Stimulated activated CD4-positive, alpha-beta T cell treated with anti-CD3 and anti-CD28 coated beads, Interleukin-15, amount 100 ng/mL, for 24 hours (primary cell): ENCODE results near the gene RTCB.
A peak's percentile ranks its signal among the peaks of the same experiment; 100 is the strongest.

Experiments used
- DNase-seq: peaks from one replicate; pipeline ENCODE4 v3.0.0-alpha.2; 2020

The RTCB gene

GRCh38 chr22:32411829-32412592 is at the start of gene RTCB:
RTCB (minus strand) TSS chr22:32412247; CDS start chr22:32412156, 91 bp downstream.
- DNase-seq = peak; percentile 93

GRCh38 chr22:32457031-32457430 is 45.0 kb upstream of the RTCB start:
- DNase-seq = no peak

GRCh38 chr22:32448980-32449379 is 36.9 kb upstream of the RTCB start:
- no peak for DNase-seq

- DNase-seq = no peak
These were observed 34.3 kb upstream of the RTCB start for GRCh38 chr22:32446321-32446720.

GRCh38 chr22:32444068-32444467 is 32.0 kb upstream of the RTCB start:
- peak; percentile 9 for DNase-seq

- DNase-seq = no peak
These were observed 18.3 kb upstream of the RTCB start for GRCh38 chr22:32430352-32430751.

- no peak for DNase-seq
These were observed 14.8 kb upstream of the RTCB start for GRCh38 chr22:32426881-32427280.

- DNase-seq = no peak
These were observed 11.6 kb upstream of the RTCB start for GRCh38 chr22:32423664-32424063.

GRCh38 chr22:32422062-32422461 is 10.0 kb upstream of the RTCB start:
- no peak for DNase-seq

GRCh38 chr22:32421484-32421883 is 9.4 kb upstream of the RTCB start:
- no peak for DNase-seq

GRCh38 chr22:32417906-32418305 is 5.9 kb upstream of the RTCB start:
- no peak for DNase-seq

GRCh38 chr22:32416556-32417085 is 4.6 kb upstream of the RTCB start:
- no peak for DNase-seq

- no peak for DNase-seq
These were observed 2.1 kb upstream of the RTCB start for GRCh38 chr22:32414191-32414590.

- DNase-seq = no peak
These were observed 1.7 kb upstream of the RTCB start for GRCh38 chr22:32413719-32414118.

- DNase-seq = peak; percentile 29
These were observed 645 bp downstream of the RTCB start for GRCh38 chr22:32411402-32411801.

GRCh38 chr22:32410459-32410858 is 1.6 kb downstream of the RTCB start:
- no peak for DNase-seq

- DNase-seq = no peak
These were observed 2.1 kb downstream of the RTCB start for GRCh38 chr22:32409977-32410376.

GRCh38 chr22:32407936-32408335 is 4.1 kb downstream of the RTCB start:
- no peak for DNase-seq

- no peak for DNase-seq
These were observed 4.7 kb downstream of the RTCB start for GRCh38 chr22:32407312-32407711.

GRCh38 chr22:32404021-32404420 is 8.0 kb downstream of the RTCB start:
- DNase-seq = no peak

GRCh38 chr22:32401486-32401885 is 10.6 kb downstream of the RTCB start:
- no peak for DNase-seq

- DNase-seq = no peak
These were observed 15.3 kb downstream of the RTCB start for GRCh38 chr22:32396746-32397145.

- DNase-seq = no peak
These were observed 15.8 kb downstream of the RTCB start for GRCh38 chr22:32396255-32396654.

- no peak for DNase-seq
These were observed 16.9 kb downstream of the RTCB start for GRCh38 chr22:32395107-32395506.

GRCh38 chr22:32389685-32390084 is 22.4 kb downstream of the RTCB start:
- DNase-seq = peak; percentile 30
